ENCODE data around the gene PPP1R11.

- TF ChIP-seq CTCF (conservative IDR thresholded peaks at IDR 0.05; ENCODE audit: low read depth, low read length): peak; percentile 37; the same call in 1 of the 2 replicates
- TF ChIP-seq EZH2 (IDR thresholded peaks at IDR 0.05; ENCODE audit: low read length, unreplicated experiment): no peak
Observed at GRCh38 chr6:30101444-30102413, 34.7 kb downstream of the PPP1R11 start.

Measured in PC-3 (cell line).